GM06990 (cell line): ENCODE data around the gene DDX10.

Experiments used
- DNase-seq: peaks from one replicate; pipeline ENCODE4 v3.0.0-alpha.2; 2011; ENCODE audit not compliant: insufficient read length; ENCODE audit errors: extremely low read depth
- H3K27me3 ChIP-seq: replicated peaks from 2 replicates; pipeline ENCODE4 v1.6.0; 2011; ENCODE audit warnings: low read length; ENCODE audit not compliant: control insufficient read depth, insufficient read depth
- H3K36me3 ChIP-seq: 2 replicates; pipeline ENCODE4 v1.5.1; 2011; ENCODE audit warnings: low read length; ENCODE audit not compliant: control insufficient read depth, insufficient read depth
- H3K4me3 ChIP-seq: replicated peaks from 2 replicates; pipeline ENCODE4 v1.5.1; 2011; ENCODE audit warnings: low read depth, mild to moderate bottlenecking, control low read depth, low read length
- CTCF ChIP-seq: IDR thresholded peaks from 2 replicates; pipeline ENCODE4 v1.5.1; 2011; ENCODE audit warnings: low read length, control low read depth, mild to moderate bottlenecking, inconsistent platforms; ENCODE audit not compliant: insufficient read depth, poor library complexity, severe bottlenecking

The DDX10 gene

GRCh38 chr11:108866781-108867180 lies 201.9 kb downstream of the DDX10 start:
- no peak for TF ChIP-seq CTCF
- Histone ChIP-seq H3K4me3 (no peak overlapping the region), H3K27me3 (no peaks in the 10 kb centered on the region), H3K36me3 (no peaks in the 10 kb centered on the region)
- no peak for DNase-seq

GRCh38 chr11:108870373-108871020 lies 205.6 kb downstream of the DDX10 start:
- no peaks in the 10 kb centered on the region for H3K27me3 ChIP-seq
- TF ChIP-seq CTCF, result no peak
- no peaks in the 10 kb centered on the region for H3K36me3 ChIP-seq
- DNase-seq, result no peak
- no peak overlapping the region for H3K4me3 ChIP-seq

- no peaks in the 10 kb centered on the region for H3K27me3 ChIP-seq
- H3K4me3 ChIP-seq, result no peak overlapping the region
- TF ChIP-seq CTCF, result peak; percentile 42
- no peaks in the 10 kb centered on the region for H3K36me3 ChIP-seq
- no peak for DNase-seq
Observed at GRCh38 chr11:108871152-108871551, 206.3 kb downstream of the DDX10 start.

- DNase-seq, result no peak
- H3K27me3 ChIP-seq, result no peaks in the 10 kb centered on the region
- H3K36me3 ChIP-seq, result no peaks in the 10 kb centered on the region
- H3K4me3 ChIP-seq, result no peak overlapping the region
- no peak for TF ChIP-seq CTCF
Observed at GRCh38 chr11:108871867-108872266, 207.0 kb downstream of the DDX10 start.

- no peak for DNase-seq
- H3K36me3 ChIP-seq, result no peaks in the 10 kb centered on the region
- TF ChIP-seq CTCF, result no peak
- no peak overlapping the region for H3K4me3 ChIP-seq
- H3K27me3 ChIP-seq, result no peaks in the 10 kb centered on the region
Observed at GRCh38 chr11:108872781-108873291, 208.0 kb downstream of the DDX10 start.

GRCh38 chr11:108873310-108873709 lies 208.4 kb downstream of the DDX10 start:
- DNase-seq, result no peak
- no peak overlapping the region for H3K4me3 ChIP-seq
- no peaks in the 10 kb centered on the region for H3K27me3 ChIP-seq
- no peaks in the 10 kb centered on the region for H3K36me3 ChIP-seq
- TF ChIP-seq CTCF, result no peak
